Islet of Langerhans (tissue), 1 donor: ENCODE results near the gene BAIAP2L1.
A peak's percentile ranks its signal among the peaks of the same experiment; 100 is the strongest.

ENCODE experiments used
- FAIRE-seq: peaks from one replicate; lab custom pipeline; 2011; peaks lifted over from hg19 to GRCh38; lab: Jason Lieb, UNC

Gene BAIAP2L1

GRCh38 chr7:98293265-98293664 is 107.6 kb downstream of the BAIAP2L1 start:
- no peak for FAIRE-seq

GRCh38 chr7:98291717-98292116 is 109.2 kb downstream of the BAIAP2L1 start:
- FAIRE-seq, result no peak

DNA sequence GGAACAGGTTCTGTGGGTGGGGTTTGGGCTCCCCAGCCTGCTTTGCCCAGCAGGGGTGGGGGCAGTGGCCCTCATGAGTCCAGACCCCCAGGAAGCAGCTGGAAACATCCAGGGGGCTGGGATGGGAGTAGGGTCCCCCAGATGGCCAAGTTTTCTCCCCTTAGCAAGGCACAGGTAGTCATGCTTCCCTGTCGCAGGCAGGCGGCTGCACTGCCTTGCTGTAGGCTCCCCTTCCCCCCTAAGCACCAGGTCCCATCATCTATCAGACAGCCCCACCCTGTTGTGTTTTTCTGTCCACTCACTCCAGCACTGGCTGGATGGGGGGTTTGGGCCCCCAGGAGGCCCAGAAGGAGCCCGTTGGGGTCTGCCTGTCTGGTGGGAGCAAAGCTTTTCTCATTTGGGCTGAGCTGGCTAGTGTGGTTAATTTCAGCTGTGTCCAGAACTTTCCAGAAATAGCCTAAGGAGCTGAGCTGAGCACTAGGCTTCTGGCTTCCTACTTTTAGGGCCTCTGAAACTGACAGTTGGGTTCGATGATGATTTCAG is 111.5 kb downstream of the BAIAP2L1 start:
- FAIRE-seq, result no peak

- no peak for FAIRE-seq
Measured at GRCh38 chr7:98288064-98288823, 112.6 kb downstream of the BAIAP2L1 start.

GRCh38 chr7:98287486-98287959 is 113.4 kb downstream of the BAIAP2L1 start:
- FAIRE-seq, result no peak

DNA sequence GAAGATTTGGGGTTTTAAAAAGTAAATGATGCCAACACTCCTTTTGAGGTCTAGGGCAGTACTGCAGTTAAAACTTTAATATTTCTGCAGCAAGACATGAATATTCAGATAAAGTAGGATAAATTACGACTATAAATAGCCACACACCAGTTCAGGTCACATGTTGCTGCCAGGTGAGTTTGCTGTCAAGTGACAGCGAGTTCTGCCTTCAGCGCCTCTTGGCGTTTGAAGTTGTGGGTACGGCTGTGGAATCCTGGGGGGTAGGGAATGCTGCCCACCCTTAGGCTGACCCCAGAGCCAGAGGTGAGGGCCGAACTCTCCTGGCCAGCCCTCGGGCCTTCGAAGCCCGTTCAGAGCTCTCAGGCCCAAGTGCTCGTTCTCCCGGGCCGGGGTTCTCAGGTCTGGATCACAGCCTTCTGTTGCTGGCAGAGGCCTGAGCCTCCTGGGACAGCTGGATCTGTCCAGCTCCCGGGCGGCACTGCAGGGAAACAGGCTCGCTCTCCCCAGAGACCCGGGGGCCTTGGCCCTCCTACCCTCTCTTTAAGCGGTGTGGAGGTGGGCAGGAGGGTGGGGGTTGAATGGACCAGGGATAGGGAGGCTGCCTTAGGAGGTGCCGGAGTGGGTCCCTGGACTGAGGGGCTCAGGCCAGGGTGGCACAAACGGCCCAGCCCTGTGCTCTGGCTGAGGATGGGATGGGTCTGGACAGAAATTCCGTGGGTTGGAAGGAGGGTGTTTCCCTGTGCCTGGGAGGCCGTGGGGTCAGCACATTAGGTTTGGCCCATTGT is 114.0 kb downstream of the BAIAP2L1 start:
- no peak for FAIRE-seq

DNA sequence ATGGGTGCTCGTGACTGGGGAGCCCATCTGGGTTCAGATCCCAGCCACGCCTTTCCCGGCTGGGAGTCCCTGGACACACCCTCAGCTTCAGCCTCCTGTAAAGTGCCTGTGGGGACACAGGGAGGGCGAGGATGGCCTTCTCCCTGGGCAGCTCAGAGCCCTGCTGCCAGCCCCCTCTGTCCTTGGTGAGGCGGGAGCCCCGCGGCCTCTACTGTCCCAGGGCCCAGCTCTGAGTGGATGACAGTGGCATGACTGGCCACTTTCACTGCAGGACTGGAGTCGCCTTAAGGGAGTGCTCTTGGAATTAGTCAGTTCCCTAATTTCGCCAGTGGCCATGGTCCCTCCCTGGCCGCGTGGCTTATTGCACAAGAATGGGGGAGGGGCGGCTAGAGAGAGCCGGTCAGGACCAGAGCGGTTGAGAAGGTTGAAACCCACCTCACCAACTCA is 114.8 kb downstream of the BAIAP2L1 start:
- no peak for FAIRE-seq

DNA sequence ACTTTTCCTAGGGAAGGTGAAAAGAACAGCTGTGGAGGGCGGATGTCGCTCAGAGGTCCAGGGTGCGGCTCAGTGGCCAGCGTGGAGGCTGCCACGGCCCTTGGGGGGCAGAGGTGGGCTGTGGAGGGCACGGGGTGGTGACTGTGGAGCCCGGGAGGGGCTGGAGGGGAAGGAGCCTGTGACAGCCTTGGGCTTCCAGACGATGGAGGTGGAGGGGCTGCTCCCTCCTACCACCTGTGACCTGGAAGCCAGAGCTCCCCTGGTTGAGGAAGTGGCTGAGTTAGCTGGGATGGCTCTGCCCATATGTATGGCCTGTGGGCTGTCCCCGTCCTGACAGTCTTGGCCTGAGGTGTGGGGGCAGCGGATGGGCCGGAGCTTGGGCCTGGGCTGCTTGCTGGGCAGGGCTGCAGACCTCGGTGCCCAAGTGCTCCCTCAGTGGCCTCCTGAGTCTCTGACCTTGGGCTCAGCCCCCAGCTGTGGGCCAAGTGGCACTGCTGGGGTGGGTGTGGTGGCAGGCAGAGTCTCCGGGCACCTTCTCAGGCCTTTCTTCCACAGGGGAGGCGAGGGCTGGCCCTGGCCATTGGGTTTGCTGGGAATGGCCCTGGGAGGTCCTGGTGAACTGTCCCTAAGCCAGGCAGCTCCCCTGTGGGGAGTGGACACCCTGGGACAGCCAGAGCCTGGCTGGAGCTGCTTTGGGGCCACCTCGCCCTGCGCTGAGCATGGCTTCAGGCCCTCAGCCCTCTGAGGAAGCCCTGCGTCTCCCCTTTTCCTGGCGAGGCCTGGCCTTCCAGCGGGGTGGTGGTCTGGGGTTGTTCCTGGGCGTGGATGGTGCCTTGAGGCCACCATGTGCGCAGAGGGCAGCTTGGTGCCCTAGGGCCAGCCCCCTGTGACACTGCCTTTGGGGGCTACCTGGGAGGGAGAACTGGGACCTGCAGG is 115.5 kb downstream of the BAIAP2L1 start:
- no peak for FAIRE-seq

DNA sequence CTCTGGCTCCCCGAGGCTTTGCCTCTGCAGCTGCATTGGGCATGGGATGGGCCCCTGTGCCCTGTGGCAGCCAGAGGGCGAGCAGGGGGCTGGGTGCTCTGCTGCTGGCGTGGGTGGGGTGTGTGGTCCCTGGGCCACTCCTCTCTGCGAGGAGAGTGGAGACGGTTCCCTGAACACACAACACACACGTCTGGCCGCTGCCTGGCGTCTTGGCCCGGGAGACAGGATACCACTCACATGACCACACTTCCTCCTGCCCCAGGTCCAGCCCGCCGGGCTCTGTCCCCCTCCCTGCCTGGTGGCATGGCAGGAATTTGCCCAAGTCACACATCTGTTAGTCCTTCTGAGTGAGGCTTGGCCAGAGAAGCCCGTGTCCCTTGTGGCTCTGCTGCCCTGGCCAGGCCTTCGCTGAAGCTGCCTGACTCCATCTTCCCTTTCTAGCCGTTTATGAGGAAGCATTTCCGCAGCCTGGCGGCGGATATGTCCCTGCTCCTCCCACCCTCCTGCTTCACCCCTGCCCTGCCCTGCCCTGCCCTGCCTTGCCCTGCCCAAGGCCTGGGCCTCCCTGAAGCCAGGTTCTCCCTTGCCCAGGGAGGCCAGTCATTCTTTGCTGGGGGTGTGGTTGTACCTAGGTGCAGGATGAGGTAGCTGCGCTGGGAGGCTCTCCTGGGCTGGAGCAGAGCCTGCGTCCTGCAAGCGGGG is 116.4 kb downstream of the BAIAP2L1 start:
- FAIRE-seq, result no peak

GRCh38 chr7:98283887-98284222 is 117.0 kb downstream of the BAIAP2L1 start:
- no peak for FAIRE-seq

DNA sequence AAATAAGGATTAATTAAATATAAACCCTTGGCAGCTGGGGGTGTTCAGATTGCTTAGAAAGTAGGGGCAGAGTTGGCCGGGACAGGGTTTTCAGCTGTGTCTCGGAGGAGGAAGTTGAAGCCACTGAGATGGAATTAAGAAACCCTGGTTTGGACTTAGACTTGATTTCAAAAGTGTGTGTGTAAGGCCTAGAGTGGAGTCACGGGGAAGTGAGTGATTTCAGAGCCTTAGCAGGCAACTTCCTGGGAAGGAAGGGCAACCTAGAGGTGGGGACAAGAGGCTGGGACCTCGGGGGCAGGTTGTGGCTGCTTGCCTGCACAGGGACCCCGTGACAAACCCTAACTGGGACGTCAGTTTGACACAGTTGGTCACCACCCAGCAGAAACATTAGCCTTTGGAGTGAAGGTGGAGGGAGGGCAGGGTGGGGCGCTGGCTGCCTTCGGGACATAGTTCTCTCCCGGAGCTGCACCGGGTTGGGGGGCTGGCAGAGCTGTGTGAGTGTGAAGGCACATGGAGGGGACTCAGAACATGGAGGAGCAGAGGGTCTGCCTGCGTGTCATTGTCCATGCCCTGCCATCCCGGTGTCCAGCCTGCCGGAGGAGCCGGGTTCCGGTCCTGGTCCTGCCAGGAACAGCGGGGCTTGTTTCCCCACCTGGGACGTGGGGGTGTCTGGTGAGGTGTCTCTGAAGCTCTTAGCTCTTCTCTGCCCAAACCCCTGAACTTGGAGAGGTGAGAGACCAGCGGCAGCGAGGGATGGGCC is 117.6 kb downstream of the BAIAP2L1 start:
- FAIRE-seq, result no peak

GRCh38 chr7:98282703-98283102 is 118.2 kb downstream of the BAIAP2L1 start:
- FAIRE-seq, result no peak

DNA sequence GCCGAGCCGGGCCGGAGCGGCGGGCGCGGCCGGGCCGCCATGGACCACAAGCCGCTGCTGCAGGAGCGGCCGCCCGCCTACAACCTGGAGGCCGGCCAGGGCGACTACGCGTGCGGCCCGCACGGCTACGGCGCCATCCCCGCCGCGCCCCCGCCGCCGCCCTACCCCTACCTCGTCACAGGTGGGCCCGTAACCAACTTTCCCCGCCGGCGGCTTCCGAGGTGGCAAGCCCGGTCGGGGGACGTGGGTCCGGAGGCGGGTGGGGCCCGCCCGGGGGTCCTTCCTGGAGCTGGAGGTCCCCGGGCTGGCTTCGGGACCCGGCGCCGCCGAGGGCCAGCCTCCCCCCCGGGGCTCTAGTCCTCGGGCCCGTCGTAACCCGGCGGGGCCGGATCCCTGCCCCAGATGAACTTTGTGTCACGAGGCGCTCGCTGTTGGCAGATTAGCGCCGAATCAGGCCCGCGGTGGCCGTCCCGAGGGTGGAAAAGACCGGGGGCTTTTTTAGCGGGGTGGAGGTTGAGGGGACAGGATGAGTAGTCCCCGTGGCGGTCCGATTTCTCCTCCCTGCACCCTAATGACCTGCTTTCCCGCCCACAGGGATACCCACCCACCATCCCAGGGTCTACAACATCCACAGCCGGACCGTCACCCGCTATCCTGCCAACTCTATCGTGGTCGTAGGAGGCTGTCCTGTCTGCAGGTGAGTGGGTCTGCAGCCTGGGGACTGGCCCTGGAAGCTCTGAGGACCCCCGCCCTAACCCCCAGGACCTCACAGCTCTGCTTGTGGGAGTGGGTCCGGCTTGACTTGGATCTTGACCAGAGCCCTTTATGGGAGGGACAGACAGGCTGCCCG is 118.9 kb downstream of the BAIAP2L1 start:
- no peak for FAIRE-seq

- FAIRE-seq, result peak; percentile 43
Measured at GRCh38 chr7:98280791-98281756, 119.8 kb downstream of the BAIAP2L1 start, which contains the start of gene BRI3. Gene BRI3, plus strand, starts transcription at chr7:98281686. Its CDS starts 110 bp downstream, at chr7:98281796.

GRCh38 chr7:98280296-98280695 is 120.6 kb downstream of the BAIAP2L1 start:
- FAIRE-seq, result no peak

DNA sequence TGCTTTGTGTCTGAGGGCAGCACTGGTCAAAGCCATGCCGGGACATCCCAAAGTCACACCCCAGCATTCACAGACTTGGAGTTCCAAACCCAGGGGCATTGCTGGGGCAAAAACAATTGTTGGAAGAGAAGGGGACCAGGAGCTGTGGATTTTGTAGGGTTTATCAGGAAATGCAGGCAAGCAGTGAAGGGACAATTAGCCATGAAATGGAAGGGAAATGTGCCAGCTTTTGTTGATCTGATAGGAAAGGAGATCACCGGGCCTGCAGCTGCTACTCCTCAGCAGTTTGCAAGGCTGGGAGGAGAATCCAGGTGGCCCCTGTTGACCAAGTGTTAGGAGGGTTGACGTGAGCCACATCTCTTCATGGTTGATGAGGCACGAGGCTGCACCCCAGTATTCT is 122.0 kb downstream of the BAIAP2L1 start:
- no peak for FAIRE-seq

DNA sequence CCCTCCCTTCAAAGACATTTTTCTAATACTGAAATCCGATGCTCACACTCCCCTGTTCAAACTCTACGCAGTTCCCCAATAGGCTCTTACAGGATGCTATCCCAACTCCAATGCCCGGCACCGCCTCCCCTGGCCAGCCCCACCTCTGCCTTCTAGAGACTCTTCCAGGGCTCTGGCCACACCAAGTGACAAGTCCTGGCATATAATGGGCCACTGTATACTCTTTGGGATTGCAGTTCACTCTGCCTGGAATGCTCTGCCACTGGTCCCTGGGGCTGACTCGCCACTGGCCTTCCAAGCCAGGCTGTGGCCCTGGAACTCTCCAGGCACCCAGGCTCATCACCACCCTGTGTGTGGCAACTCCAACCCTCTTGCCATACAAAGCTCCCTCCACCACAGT is 122.5 kb downstream of the BAIAP2L1 start:
- no peak for FAIRE-seq

DNA sequence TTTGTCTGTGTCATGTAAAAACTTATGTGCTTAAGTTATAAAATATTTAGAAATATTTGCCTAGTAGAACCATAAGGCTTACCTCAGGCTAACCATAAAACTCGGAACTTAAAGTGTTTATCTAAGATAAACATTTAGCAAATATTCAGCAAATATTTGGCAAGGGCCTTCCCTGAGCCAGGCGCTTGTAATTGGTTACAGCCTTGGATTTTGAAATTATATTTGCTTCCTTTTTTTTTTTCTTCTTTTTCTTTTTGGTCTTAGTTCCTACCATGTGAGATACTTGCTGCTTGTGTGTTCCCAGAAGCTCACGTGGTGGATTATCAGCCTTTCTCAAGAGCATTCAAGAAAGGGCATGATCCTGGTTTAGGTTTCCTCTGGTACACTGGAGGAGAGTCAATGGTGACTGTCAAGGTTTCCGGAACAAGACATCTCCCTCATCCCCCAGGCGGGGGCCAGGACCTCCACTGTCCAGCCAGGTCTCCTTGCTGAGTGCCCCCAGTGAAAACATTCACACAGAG is 124.6 kb downstream of the BAIAP2L1 start:
- FAIRE-seq, result peak; percentile 27
